HG03575 (cell line): ENCODE results near the gene SLC2A8.

Source experiments
- ATAC-seq: cut with Tn5 transposase; IDR thresholded peaks from one replicate; pipeline ENCODE4 v1.9.1; 2021; ENCODE audit not compliant: unreplicated experiment, insufficient number of reproducible peaks, low FRiP score; ENCODE audit errors: extremely low read depth

The SLC2A8 gene

GRCh38 chr9:127370672-127371648, 26.0 kb upstream of the SLC2A8 start:
- ATAC-seq = no peak

DNA sequence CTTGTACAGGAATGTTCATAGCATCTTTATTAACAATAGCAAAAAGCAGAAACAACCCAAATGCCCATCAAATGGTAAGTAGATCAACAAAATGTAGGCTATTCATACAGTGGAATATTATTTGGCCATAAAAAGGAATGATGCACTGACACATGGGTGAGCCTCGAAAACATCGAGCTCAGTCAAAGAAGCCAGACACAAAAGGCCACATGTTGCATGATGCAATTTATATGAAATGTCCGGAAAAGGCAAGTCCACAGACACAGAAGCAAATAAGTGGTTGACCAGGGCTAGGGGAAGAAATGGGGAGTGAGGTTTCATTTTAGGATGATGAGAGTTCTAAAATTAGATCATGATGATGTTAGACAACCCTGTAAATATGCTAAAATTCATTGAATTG, 16.5 kb upstream of the SLC2A8 start:
- ATAC-seq = no peak

- ATAC-seq = no peak
Observed at GRCh38 chr9:127382541-127382940, 14.4 kb upstream of the SLC2A8 start.

DNA sequence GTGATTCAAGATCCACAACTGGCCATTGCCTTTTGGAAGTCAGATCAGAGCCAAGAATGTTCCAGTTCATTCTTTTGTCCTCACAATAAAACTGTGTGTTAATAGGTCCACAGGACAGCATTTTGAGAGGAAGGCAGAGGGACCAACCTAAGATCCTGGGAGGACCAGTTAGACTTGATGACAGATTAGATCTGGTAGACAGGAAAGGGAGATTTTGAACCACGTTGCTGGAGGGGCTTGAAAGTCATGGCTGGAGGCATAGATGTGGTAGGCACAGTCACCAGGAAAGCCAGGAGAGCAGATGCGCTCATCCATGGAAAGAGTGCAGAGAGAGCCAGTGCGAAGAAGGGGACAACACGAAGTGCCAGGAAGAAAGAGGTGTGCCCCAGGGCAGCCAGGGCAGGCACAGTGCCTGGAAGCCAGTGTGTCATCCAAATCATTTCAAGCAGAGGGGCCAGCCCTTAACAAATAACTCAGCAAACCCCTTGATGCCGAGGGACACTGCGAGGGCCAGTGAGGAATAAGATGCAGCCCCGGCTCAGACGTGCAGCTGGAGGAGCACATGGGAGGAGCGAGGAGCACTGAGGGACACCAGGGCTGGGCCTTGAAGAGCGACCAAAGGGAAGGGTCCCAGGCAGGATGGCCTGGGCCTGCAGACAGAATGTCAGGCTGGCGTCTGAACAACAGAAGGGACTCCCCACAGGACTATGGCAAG, 12.8 kb upstream of the SLC2A8 start:
- no peak for ATAC-seq

- no peak for ATAC-seq
Observed at GRCh38 chr9:127384901-127385300, 12.1 kb upstream of the SLC2A8 start.

DNA sequence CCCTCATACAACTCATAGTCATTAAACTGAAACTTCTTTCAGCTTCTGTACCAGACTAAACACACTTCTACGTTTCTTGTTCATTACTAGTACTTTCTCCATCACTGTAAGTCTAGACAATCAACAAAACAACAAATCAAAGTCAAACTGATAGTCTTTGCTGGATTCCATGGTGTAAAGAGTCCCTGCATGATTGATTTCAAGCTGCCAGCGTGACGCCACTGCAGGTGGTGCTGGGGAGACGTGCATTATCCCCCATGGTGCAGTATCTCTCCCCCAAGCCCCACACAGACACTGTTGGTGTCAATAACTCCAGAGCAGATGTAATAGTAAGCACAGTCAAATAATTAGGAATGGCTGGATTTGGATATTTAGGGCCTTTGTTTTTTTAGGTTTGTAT, 10.7 kb upstream of the SLC2A8 start:
- no peak for ATAC-seq

GRCh38 chr9:127386981-127387380, 10.0 kb upstream of the SLC2A8 start:
- ATAC-seq = no peak

DNA sequence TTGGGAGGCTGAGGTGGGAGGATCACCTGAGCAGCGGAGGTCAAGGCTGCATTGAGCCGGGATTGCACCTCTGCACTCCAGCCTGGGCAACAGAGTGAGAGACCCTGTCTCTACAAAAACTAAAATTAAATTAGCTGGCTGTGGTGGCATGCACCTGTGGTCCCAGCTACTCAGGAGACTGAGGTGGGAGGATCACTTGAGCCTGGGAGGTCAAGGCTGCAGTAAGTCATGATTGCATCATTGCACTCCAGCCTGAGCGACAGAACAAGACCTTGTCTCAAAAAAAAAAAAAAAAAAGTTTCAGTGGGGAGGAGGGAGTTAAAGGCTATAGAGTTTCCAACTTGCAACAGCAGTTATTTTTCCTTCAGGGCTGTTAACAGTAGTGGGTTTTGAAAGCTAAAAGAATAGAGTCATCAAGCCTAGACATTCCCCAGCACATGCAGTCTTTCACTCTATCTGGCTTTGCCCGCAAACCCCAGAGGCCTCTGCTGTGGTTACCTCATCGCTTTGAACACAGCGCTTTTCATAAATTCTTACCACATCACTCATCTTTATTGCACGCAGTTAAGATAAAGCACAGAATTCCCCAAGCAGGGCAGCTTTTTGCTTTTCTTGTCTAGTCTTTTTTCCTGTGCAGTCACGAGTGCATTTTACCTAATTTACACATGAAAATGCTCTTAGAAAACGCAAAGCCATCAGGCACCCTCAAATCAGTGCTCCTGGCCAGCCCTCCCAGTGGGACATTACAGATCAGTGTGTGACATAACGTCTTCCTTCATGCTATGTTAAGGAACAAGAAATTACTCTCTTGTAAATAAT, 8.7 kb upstream of the SLC2A8 start:
- ATAC-seq = peak; percentile 82

GRCh38 chr9:127388856-127389238, 8.1 kb upstream of the SLC2A8 start:
- ATAC-seq = no peak

GRCh38 chr9:127389381-127390247, 7.4 kb upstream of the SLC2A8 start:
- no peak for ATAC-seq

DNA sequence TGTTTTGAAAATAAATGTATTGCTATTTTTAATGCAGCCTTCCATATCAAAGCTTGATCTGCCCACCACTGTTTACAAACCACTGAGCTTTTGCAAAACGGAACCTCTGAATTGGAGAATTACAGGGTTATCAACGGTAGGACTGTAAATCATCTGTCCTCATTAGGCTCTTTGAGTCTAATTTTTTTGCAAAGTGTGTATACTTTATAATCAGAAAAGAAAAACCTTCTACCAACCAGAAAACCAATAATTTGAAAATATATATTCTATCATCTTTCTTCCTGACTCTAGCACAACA, 6.8 kb upstream of the SLC2A8 start:
- no peak for ATAC-seq

DNA sequence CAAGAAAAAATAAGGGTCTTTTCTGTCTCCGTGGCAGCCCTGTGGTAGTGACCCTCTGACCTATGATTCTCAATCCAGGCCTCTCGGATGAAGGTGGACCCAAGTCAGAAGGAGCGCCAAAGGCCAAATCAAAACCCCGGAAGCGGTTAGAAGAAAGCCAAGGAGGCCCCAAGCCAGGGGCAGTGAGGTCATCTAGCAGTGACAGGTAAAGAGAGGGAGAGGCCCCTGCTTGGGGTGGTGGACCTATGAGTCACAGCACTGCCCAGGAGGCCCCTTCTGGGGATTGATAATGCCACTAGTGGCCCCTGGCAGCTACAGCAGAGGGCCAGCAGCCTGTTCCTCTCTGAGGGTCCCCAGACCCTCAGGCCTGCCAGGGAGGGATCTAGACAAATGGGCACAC, 6.4 kb upstream of the SLC2A8 start:
- ATAC-seq = no peak

- no peak for ATAC-seq
Observed at GRCh38 chr9:127392166-127392565, 4.8 kb upstream of the SLC2A8 start.

GRCh38 chr9:127392976-127393375, 4.0 kb upstream of the SLC2A8 start:
- no peak for ATAC-seq

- no peak for ATAC-seq
Observed at GRCh38 chr9:127393645-127394044, 3.3 kb upstream of the SLC2A8 start.

- ATAC-seq = no peak
Observed at GRCh38 chr9:127395497-127396252, 1.3 kb upstream of the SLC2A8 start.

DNA sequence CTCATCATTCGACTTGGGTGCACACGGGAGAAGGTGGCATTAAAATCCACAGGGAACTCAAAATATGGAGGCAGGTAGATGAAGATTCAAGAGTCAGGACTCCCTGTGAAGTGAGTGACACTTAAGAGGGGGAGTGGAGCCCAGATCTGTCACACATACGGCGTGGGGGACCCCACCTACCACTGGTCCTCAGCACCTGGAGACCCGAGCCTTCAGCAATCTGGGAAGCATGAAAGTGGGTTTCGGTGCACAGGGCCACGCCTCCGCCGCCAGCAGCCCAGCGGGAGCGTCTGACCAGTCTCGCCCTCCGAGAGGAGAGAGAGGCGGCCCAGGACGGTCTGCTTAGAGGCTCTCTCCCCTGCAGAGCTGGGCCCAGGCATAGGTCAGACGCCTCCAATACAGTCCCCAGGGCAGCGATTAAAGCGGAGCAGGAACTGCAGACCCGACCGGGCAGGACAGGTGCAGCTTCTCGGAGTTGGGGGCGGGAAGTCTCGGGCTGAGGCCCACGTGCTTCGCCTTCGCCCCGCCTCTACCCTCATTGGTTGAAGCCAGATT, 639 bp upstream of the SLC2A8 start:
- ATAC-seq = no peak
